HEK293T (cell line): Measurements from ENCODE around the gene PEX5.
"Not testable (repeated sequence)": the region's sequence is repeated elsewhere in the genome, so short reads cannot be mapped to it uniquely, and the experiment has no call there.

Experiments used
- CTCF ChIA-PET: fragments of 350-600 bp; formaldehyde crosslinking; extraction: SDS; loops from one replicate; lab custom pipeline; 2021; ENCODE audit warnings: antibody characterized with exemption, inconsistent platforms; lab: Yijun Ruan, JAX
- POLR2A ChIA-PET: fragments of 350-600 bp; formaldehyde crosslinking; extraction: SDS; loops from one replicate; lab custom pipeline; 2020; ENCODE audit warnings: antibody characterized with exemption, inconsistent platforms; lab: Yijun Ruan, JAX
- DNase-seq: peaks from one replicate; pipeline ENCODE4 v3.0.0; 2012; ENCODE audit warnings: mixed read lengths; ENCODE audit errors: extremely low spot score
- ARNT ChIP-seq: fragments of 450-650 bp; IDR thresholded peaks from 2 replicates; pipeline ENCODE4 v1.6.1; 2017; ENCODE audit warnings: mild to moderate bottlenecking
- BHLHE40 ChIP-seq: fragments of 450-650 bp; IDR thresholded peaks from 2 replicates; pipeline ENCODE4 v1.6.1; 2016; ENCODE audit warnings: mild to moderate bottlenecking, moderate library complexity, borderline replicate concordance
- CTBP1 ChIP-seq: fragments of 450-650 bp; IDR thresholded peaks from 2 replicates; pipeline ENCODE4 v1.6.1; 2016; ENCODE audit warnings: borderline replicate concordance
- FOXK2 ChIP-seq: fragments of 450-650 bp; IDR thresholded peaks from 2 replicates; pipeline ENCODE4 v1.6.1; 2016; ENCODE audit warnings: mild to moderate bottlenecking
- FOXM1 ChIP-seq: fragments of 450-650 bp; IDR thresholded peaks from 2 replicates; pipeline ENCODE4 v1.6.1; 2017; ENCODE audit warnings: mild to moderate bottlenecking, borderline replicate concordance
- HDGF ChIP-seq: fragments of 450-650 bp; IDR thresholded peaks from 2 replicates; pipeline ENCODE4 v1.6.1; 2017; ENCODE audit warnings: antibody characterized with exemption, borderline replicate concordance
- L3MBTL2 ChIP-seq: fragments of 450-650 bp; conservative IDR thresholded peaks from 2 replicates; pipeline ENCODE4 v1.6.1; 2016; ENCODE audit warnings: mild to moderate bottlenecking
- PKNOX1 ChIP-seq: fragments of 450-650 bp; IDR thresholded peaks from 2 replicates; pipeline ENCODE4 v1.6.1; 2016
- TARDBP ChIP-seq: fragments of 450-650 bp; IDR thresholded peaks from 2 replicates; pipeline ENCODE4 v1.6.1; 2016
- ZNF384 ChIP-seq: fragments of 450-650 bp; IDR thresholded peaks from 2 replicates; pipeline ENCODE4 v1.6.1; 2016

PEX5 gene

GRCh38 chr12:7241404-7242005 is 52.0 kb downstream of the PEX5 start:
- no peak for DNase-seq
- ChIA-PET CTCF (no interaction called here), POLR2A (no interaction called here)
- TF ChIP-seq ZNF384 = no peak
- no peak for TF ChIP-seq TARDBP

GRCh38 chr12:7242176-7243101 is 53.0 kb downstream of the PEX5 start:
- CTCF ChIA-PET = no interaction called here
- POLR2A ChIA-PET = no interaction called here
- DNase-seq = no peak

GRCh38 chr12:7251328-7251996 is 62.0 kb downstream of the PEX5 start:
- POLR2A ChIA-PET, CTCF ChIA-PET, DNase-seq: not testable (repeated sequence)

More at GRCh38 chr12:7242176-7243101, 53.0 kb downstream of the PEX5 start:
- TF ChIP-seq CTBP1 (no peak), PKNOX1 (no peak), FOXK2 (no peak), HDGF (no peak), FOXM1 (no peak), L3MBTL2 (no peak), BHLHE40 (no peak)

- no peak for DNase-seq
- POLR2A ChIA-PET = interaction anchor here (1.4 kb wide), 1 partner anchor 8 kb away, joined by 3 read pairs; no protein-coding TSS in a partner anchor
- no peak for TF ChIP-seq ZNF384
- TF ChIP-seq ARNT = no peak
- CTCF ChIA-PET = interaction anchor here (0.5 kb wide), 1 partner anchor 294 kb away, joined by 3 read pairs; no protein-coding TSS in a partner anchor
Measured at GRCh38 chr12:7259060-7259459, 69.6 kb downstream of the PEX5 start.
